Stimulated activated naive CD8-positive, alpha-beta T cell treated with anti-CD3 and anti-CD28 coated beads, Interleukin-15, amount 100 ng/mL, for 72 hours (primary cell): Measurements from ENCODE around the gene GPR65.

ENCODE experiments used
- ATAC-seq: fragments of 150-1000 bp; cut with Tn5 transposase; 2 replicates; pipeline ENCODE4 v1.10.0; 2021; ENCODE audit warnings: mild to moderate bottlenecking, moderate library complexity
- DNase-seq, 2 donors: peaks; one replicate each; pipeline ENCODE4 v3.0.0; 2021 to 2022
- H3K27ac Mint-ChIP-seq, 2 donors: one replicate each; pipeline ENCODE4 v1.8.0; 2022; ENCODE audit warnings: mild to moderate bottlenecking in 2 of 2, mixed read lengths in 2 of 2, moderate library complexity in 2 of 2
- H3K27me3 Mint-ChIP-seq: one replicate; pipeline ENCODE4 v1.8.0; 2022; ENCODE audit warnings: mixed read lengths
- H3K4me1 Mint-ChIP-seq: one replicate; pipeline ENCODE4 v1.8.0; 2022; ENCODE audit warnings: mild to moderate bottlenecking, mixed read lengths
- H3K4me3 Mint-ChIP-seq, 2 donors: one replicate each; pipeline ENCODE4 v1.8.0; 2022; ENCODE audit warnings: mild to moderate bottlenecking in 2 of 2, mixed read lengths in 2 of 2, moderate library complexity in 1 of 2
- H3K9me3 Mint-ChIP-seq, 2 donors: one replicate each; pipeline ENCODE4 v1.8.0; 2022; ENCODE audit warnings: mixed read lengths in 2 of 2

Gene GPR65

GRCh38 chr14:88005050-88005481 lies at the start of gene GPR65:
Gene GPR65 (plus strand): TSS chr14:88005135. CDS start chr14:88010848, 5,713 bp downstream.
- ATAC-seq (peak; percentile 48), DNase-seq (peak in 1 of 2 donors; percentile 59)
- H3K9me3 Mint-ChIP-seq, result peaks cover 0 to 6% of the 10 kb centered on the region in 2 donors

GRCh38 chr14:87955501-87955900 lies 49.4 kb upstream of the GPR65 start:
- ATAC-seq, result no peak
- H3K27me3 Mint-ChIP-seq, result no peaks in the 10 kb centered on the region
- peaks cover 0 to 6% of the 10 kb centered on the region in 2 donors for H3K9me3 Mint-ChIP-seq
- H3K4me1 Mint-ChIP-seq, result peaks cover 22% of the 10 kb centered on the region
- H3K27ac Mint-ChIP-seq, result no peak overlapping the region
- H3K4me3 Mint-ChIP-seq, result no peak overlapping the region
- no peak for DNase-seq

More at GRCh38 chr14:88005050-88005481, at the start of gene GPR65:
- Mint-ChIP-seq H3K27ac (peak within 1 kb of the TSS; percentile 95 to 99), H3K27me3 (no peaks in the 10 kb centered on the region), H3K4me3 (peak within 1 kb of the TSS; percentile 87 to 96), H3K4me1 (peaks cover 66% of the 10 kb centered on the region)

- no peaks in the 10 kb centered on the region for H3K27me3 Mint-ChIP-seq
- peaks cover 0 to 6% of the 10 kb centered on the region in 2 donors for H3K9me3 Mint-ChIP-seq
- no peaks in the 10 kb centered on the region for H3K4me1 Mint-ChIP-seq
- no peak overlapping the region for H3K27ac Mint-ChIP-seq
- ATAC-seq, result no peak
- no peak for DNase-seq
- no peak overlapping the region for H3K4me3 Mint-ChIP-seq
Measured at GRCh38 chr14:87960013-87960787, 44.7 kb upstream of the GPR65 start.

GRCh38 chr14:87961246-87961645 lies 43.7 kb upstream of the GPR65 start:
- Mint-ChIP-seq H3K27ac (no peak overlapping the region), H3K4me1 (no peaks in the 10 kb centered on the region), H3K4me3 (no peak overlapping the region), H3K27me3 (no peaks in the 10 kb centered on the region), H3K9me3 (peaks cover 0 to 6% of the 10 kb centered on the region in 2 donors)
- DNase-seq, result no peak
- no peak for ATAC-seq

- DNase-seq (no peak), ATAC-seq (no peak)
- Mint-ChIP-seq H3K27me3 (no peaks in the 10 kb centered on the region), H3K4me3 (no peak overlapping the region), H3K27ac (no peak overlapping the region), H3K9me3 (no peaks in the 10 kb centered on the region), H3K4me1 (peaks cover 6% of the 10 kb centered on the region)
Measured at GRCh38 chr14:87966816-87967215, 38.1 kb upstream of the GPR65 start.

GRCh38 chr14:87967496-87967895 lies 37.4 kb upstream of the GPR65 start:
- Mint-ChIP-seq H3K9me3 (no peaks in the 10 kb centered on the region), H3K4me1 (peaks cover 6% of the 10 kb centered on the region), H3K27me3 (no peaks in the 10 kb centered on the region), H3K4me3 (no peak overlapping the region), H3K27ac (no peak overlapping the region)
- ATAC-seq, result no peak
- DNase-seq, result no peak

- H3K27ac Mint-ChIP-seq, result peak overlapping the region in 1 of 2 donors; percentile 51
- ATAC-seq (no peak), DNase-seq (no peak)
- peaks cover 6% of the 10 kb centered on the region for H3K4me1 Mint-ChIP-seq
- no peak overlapping the region for H3K4me3 Mint-ChIP-seq
- H3K27me3 Mint-ChIP-seq, result no peaks in the 10 kb centered on the region
- H3K9me3 Mint-ChIP-seq, result no peaks in the 10 kb centered on the region
Measured at GRCh38 chr14:87971010-87971409, 33.9 kb upstream of the GPR65 start.

- ATAC-seq (no peak), DNase-seq (no peak)
- no peak overlapping the region for H3K4me3 Mint-ChIP-seq
- H3K27ac Mint-ChIP-seq, result no peak overlapping the region
- H3K27me3 Mint-ChIP-seq, result no peaks in the 10 kb centered on the region
- peaks cover 4 to 7% of the 10 kb centered on the region in 2 donors for H3K9me3 Mint-ChIP-seq
- H3K4me1 Mint-ChIP-seq, result peaks cover 6% of the 10 kb centered on the region
Measured at GRCh38 chr14:87975636-87976035, 29.3 kb upstream of the GPR65 start.

GRCh38 chr14:87979689-87980088 lies 25.2 kb upstream of the GPR65 start:
- peaks cover 7 to 8% of the 10 kb centered on the region in 2 donors for H3K9me3 Mint-ChIP-seq
- no peaks in the 10 kb centered on the region for H3K4me1 Mint-ChIP-seq
- H3K27ac Mint-ChIP-seq, result no peak overlapping the region
- no peaks in the 10 kb centered on the region for H3K27me3 Mint-ChIP-seq
- ATAC-seq, result no peak
- H3K4me3 Mint-ChIP-seq, result no peak overlapping the region
- DNase-seq, result no peak

GRCh38 chr14:87989221-87989955 lies 15.5 kb upstream of the GPR65 start:
- Mint-ChIP-seq H3K9me3 (no peaks in the 10 kb centered on the region), H3K4me1 (peaks cover 43% of the 10 kb centered on the region), H3K27ac (no peak overlapping the region), H3K27me3 (no peaks in the 10 kb centered on the region), H3K4me3 (no peak overlapping the region)
- DNase-seq (no peak), ATAC-seq (no peak)

- no peaks in the 10 kb centered on the region for H3K27me3 Mint-ChIP-seq
- H3K4me3 Mint-ChIP-seq, result no peak overlapping the region
- DNase-seq (no peak), ATAC-seq (no peak)
- no peak overlapping the region for H3K27ac Mint-ChIP-seq
- H3K4me1 Mint-ChIP-seq, result peaks cover 48% of the 10 kb centered on the region
- no peaks in the 10 kb centered on the region for H3K9me3 Mint-ChIP-seq
Measured at GRCh38 chr14:87989956-87990299, 15.0 kb upstream of the GPR65 start.

GRCh38 chr14:87990682-87991081 lies 14.3 kb upstream of the GPR65 start:
- DNase-seq (no peak), ATAC-seq (no peak)
- Mint-ChIP-seq H3K9me3 (no peaks in the 10 kb centered on the region), H3K27ac (peak overlapping the region in 1 of 2 donors; percentile 44), H3K4me1 (peaks cover 56% of the 10 kb centered on the region), H3K4me3 (peak overlapping the region in 1 of 2 donors; percentile 93), H3K27me3 (no peaks in the 10 kb centered on the region)

- Mint-ChIP-seq H3K27ac (peak overlapping the region; percentile 89 to 97), H3K9me3 (no peaks in the 10 kb centered on the region), H3K4me1 (peaks cover 67% of the 10 kb centered on the region), H3K27me3 (no peaks in the 10 kb centered on the region), H3K4me3 (peak overlapping the region; percentile 93 to 94)
- ATAC-seq (no peak), DNase-seq (no peak)
Measured at GRCh38 chr14:87992346-87992717, 12.6 kb upstream of the GPR65 start.

- H3K4me1 Mint-ChIP-seq, result peaks cover 67% of the 10 kb centered on the region
- H3K4me3 Mint-ChIP-seq, result peak within 1 kb of the TSS; percentile 93 to 94
- DNase-seq (peak; percentile 96 to 99), ATAC-seq (peak; percentile 84)
- H3K27me3 Mint-ChIP-seq, result no peaks in the 10 kb centered on the region
- H3K27ac Mint-ChIP-seq, result peak within 1 kb of the TSS; percentile 98 to 99
- H3K9me3 Mint-ChIP-seq, result no peaks in the 10 kb centered on the region
Measured at GRCh38 chr14:87992718-87993628, 12.0 kb upstream of the GPR65 start, which contains the start of gene GALC. Gene GALC (minus strand): TSS chr14:87993182. CDS start chr14:87993164, 18 bp downstream.

- peaks cover 77% of the 10 kb centered on the region for H3K4me1 Mint-ChIP-seq
- ATAC-seq, result peak; percentile 79
- peak overlapping the region; percentile 98 to 99 for H3K27ac Mint-ChIP-seq
- H3K9me3 Mint-ChIP-seq, result no peaks in the 10 kb centered on the region
- H3K27me3 Mint-ChIP-seq, result no peaks in the 10 kb centered on the region
- peak overlapping the region; percentile 57 to 93 for H3K4me3 Mint-ChIP-seq
- peak; percentile 31 to 85 for DNase-seq
Measured at GRCh38 chr14:87994974-87995373, 10.0 kb upstream of the GPR65 start.
